Measurements from ENCODE around the gene STAT3. TPM values are rescaled to one million over a fixed set of nuclear protein-coding genes. Genes with fewer than 3 reads are reported as not detected.

STAT3 gene
- total RNA-seq, 3 donors from 2014 or later (not counting 1 experiment from before 2014, with no cell fraction given): 190 to 246 (median 206) TPM

DNA sequence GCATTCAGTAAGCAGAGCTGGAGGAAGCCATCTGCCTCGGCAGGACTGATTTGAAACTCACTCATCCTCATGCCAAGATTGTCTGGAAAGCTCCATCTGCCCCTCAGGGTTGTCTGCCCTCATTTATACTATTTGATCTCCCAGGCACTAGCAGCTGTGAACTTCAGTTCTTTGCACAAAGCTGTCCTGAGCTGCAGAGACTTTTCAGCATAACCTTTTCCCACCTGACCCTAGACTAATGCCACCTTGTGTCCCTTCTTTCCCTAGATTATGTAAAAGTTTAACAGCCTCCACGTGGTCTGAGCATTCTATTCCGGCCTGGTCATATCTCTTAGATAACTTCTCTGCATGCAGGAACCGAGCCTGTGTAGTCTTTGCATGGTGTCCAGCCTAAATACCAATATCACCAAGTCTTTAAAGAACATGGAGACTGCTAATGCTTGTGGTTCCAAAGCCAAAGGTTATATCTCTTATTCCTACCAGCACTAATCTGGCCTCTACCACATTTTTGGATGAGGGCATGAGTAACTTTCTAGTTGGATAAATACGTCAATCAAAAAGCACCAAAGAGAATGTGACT lies 70.9 kb downstream of the STAT3 start:
- DNase-seq: no peak
- TF ChIP-seq, protein P1, sequence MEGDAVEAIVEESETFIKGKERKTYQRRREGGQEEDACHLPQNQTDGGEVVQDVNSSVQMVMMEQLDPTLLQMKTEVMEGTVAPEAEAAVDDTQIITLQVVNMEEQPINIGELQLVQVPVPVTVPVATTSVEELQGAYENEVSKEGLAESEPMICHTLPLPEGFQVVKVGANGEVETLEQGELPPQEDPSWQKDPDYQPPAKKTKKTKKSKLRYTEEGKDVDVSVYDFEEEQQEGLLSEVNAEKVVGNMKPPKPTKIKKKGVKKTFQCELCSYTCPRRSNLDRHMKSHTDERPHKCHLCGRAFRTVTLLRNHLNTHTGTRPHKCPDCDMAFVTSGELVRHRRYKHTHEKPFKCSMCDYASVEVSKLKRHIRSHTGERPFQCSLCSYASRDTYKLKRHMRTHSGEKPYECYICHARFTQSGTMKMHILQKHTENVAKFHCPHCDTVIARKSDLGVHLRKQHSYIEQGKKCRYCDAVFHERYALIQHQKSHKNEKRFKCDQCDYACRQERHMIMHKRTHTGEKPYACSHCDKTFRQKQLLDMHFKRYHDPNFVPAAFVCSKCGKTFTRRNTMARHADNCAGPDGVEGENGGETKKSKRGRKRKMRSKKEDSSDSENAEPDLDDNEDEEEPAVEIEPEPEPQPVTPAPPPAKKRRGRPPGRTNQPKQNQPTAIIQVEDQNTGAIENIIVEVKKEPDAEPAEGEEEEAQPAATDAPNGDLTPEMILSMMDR (IDR thresholded peaks at IDR 0.05): no peak
- H3K27ac Mint-ChIP-seq: no peak overlapping the region
- ATAC-seq: no peak
- Histone ChIP-seq H3K27me3 (ENCODE audit: control insufficient read depth, insufficient read depth, low read length) (no peaks in the 10 kb centered on the region), H3K4me3 (ENCODE audit: low read length) (no peak overlapping the region), H3K4me1 (ENCODE audit: control insufficient read depth, insufficient read depth, low read length) (peaks cover 39% of the 10 kb centered on the region), H3K36me3 (ENCODE audit: control insufficient read depth, insufficient read depth, low read length) (peaks cover 52% of the 10 kb centered on the region), H3K27ac (ENCODE audit: low read length) (no peak overlapping the region), H3K9me3 (ENCODE audit: control insufficient read depth, insufficient read depth, low read length) (no peaks in the 10 kb centered on the region)
- no peaks in the 10 kb centered on the region for H3K9me3 Mint-ChIP-seq
- intact Hi-C loops (cut with micrococcal nuclease): no loop called here
- no peaks in the 10 kb centered on the region for H3K27me3 Mint-ChIP-seq (ENCODE audit: low read depth in 2 of 2)
- H3K4me1 Mint-ChIP-seq: peaks cover 14 to 27% of the 10 kb centered on the region in 2 donors
- WGBS (ENCODE audit: insufficient coverage): 71% methylated on average over 5 of the region's 5 CpGs
- no peak overlapping the region for H3K4me3 Mint-ChIP-seq
- peaks cover 10% of the 10 kb centered on the region for H3K36me3 Mint-ChIP-seq

DNA sequence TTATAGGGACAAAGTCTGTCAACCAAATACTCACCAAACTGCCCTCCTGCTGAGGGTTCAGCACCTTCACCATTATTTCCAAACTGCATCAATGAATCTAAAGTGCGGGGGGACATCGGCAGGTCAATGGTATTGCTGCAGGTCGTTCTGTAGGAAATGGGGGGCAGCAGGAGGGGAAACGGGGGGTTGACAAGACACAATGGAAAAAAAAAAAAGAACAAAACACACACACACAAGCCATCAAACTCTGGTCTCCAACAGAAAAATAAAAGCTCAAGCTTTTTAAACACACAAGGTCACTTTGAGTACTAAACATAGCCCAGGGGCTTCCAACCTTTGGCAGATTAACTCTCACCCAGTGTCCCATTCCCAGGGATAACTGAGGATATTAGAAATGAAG lies 71.5 kb downstream of the STAT3 start:
- H3K27ac ChIP-seq (ENCODE audit: low read length): no peak overlapping the region
- H3K4me3 ChIP-seq (ENCODE audit: low read length): no peak overlapping the region
- peaks cover 44% of the 10 kb centered on the region for H3K4me1 ChIP-seq (ENCODE audit: control insufficient read depth, insufficient read depth, low read length)
- H3K9me3 ChIP-seq (ENCODE audit: control insufficient read depth, insufficient read depth, low read length): no peaks in the 10 kb centered on the region
- Mint-ChIP-seq H3K27me3 (ENCODE audit: low read depth in 2 of 2) (no peaks in the 10 kb centered on the region), H3K4me3 (no peak overlapping the region), H3K27ac (no peak overlapping the region), H3K4me1 (peaks cover 14 to 32% of the 10 kb centered on the region in 2 donors), H3K36me3 (peaks cover 4% of the 10 kb centered on the region), H3K9me3 (no peaks in the 10 kb centered on the region)
- WGBS (ENCODE audit: insufficient coverage): no CpG with 5 or more reads among the region's 4 CpGs
- no peak for DNase-seq
- TF ChIP-seq, protein P1 (IDR thresholded peaks at IDR 0.05): no peak
- intact Hi-C loops (cut with micrococcal nuclease): no loop called here
- ATAC-seq: no peak
- peaks cover 46% of the 10 kb centered on the region for H3K36me3 ChIP-seq (ENCODE audit: control insufficient read depth, insufficient read depth, low read length)
- H3K27me3 ChIP-seq (ENCODE audit: control insufficient read depth, insufficient read depth, low read length): no peaks in the 10 kb centered on the region

DNA sequence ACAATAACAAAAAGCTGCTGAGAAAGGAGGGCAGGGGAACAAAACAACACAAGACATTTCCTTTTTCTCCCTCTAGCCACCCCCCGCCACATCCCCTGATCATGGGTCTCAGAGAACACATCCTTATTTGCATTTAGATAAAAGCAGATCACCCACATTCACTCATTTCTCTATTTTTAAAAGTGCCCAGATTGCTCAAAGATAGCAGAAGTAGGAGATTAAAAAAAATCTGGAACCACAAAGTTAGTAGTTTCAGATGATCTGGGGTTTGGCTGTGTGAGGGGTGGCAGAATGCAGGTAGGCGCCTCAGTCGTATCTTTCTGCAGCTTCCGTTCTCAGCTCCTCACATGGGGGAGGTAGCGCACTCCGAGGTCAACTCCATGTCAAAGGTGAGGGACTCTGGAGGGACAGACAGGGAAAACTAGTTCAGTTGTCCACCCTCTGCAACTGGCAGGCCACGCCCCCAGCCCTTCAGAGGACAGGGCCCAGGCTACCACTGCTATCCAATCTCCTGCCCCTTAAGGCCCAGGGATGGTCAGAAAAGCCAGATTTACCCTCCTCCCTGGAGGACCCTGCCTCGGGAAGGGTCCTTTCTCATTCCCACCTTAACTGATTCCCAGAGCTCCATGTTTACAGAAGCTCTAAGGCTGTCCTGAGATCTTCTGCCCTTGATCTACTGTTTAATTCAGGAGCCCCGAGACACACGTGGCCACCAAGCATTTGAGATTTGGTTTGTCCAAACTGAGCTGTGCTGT lies 72.7 kb downstream of the STAT3 start:
- H3K4me1 ChIP-seq (ENCODE audit: control insufficient read depth, insufficient read depth, low read length): peaks cover 46% of the 10 kb centered on the region
- intact Hi-C loops (cut with micrococcal nuclease): no loop called here
- H3K4me1 Mint-ChIP-seq: peaks cover 14 to 38% of the 10 kb centered on the region in 2 donors
- H3K4me3 Mint-ChIP-seq: no peak overlapping the region
- H3K27me3 Mint-ChIP-seq (ENCODE audit: low read depth in 2 of 2): no peaks in the 10 kb centered on the region
- peaks cover 47% of the 10 kb centered on the region for H3K36me3 ChIP-seq (ENCODE audit: control insufficient read depth, insufficient read depth, low read length)
- TF ChIP-seq, protein P1 (IDR thresholded peaks at IDR 0.05): no peak
- WGBS (ENCODE audit: insufficient coverage): 57% methylated on average over 10 of the region's 10 CpGs
- DNase-seq (peak in 1 of 2 donors; percentile 61), ATAC-seq (no peak)
- peak overlapping the region; percentile 51 for H3K27ac ChIP-seq (ENCODE audit: low read length)
- no peaks in the 10 kb centered on the region for H3K27me3 ChIP-seq (ENCODE audit: control insufficient read depth, insufficient read depth, low read length)
- H3K36me3 Mint-ChIP-seq: no peaks in the 10 kb centered on the region
- no peaks in the 10 kb centered on the region for H3K9me3 ChIP-seq (ENCODE audit: control insufficient read depth, insufficient read depth, low read length)
- no peak overlapping the region for H3K4me3 ChIP-seq (ENCODE audit: low read length)
- no peaks in the 10 kb centered on the region for H3K9me3 Mint-ChIP-seq
- peak overlapping the region in 1 of 2 donors; percentile 52 for H3K27ac Mint-ChIP-seq
